ENCODE results near the gene F3.

F3 gene

DNA sequence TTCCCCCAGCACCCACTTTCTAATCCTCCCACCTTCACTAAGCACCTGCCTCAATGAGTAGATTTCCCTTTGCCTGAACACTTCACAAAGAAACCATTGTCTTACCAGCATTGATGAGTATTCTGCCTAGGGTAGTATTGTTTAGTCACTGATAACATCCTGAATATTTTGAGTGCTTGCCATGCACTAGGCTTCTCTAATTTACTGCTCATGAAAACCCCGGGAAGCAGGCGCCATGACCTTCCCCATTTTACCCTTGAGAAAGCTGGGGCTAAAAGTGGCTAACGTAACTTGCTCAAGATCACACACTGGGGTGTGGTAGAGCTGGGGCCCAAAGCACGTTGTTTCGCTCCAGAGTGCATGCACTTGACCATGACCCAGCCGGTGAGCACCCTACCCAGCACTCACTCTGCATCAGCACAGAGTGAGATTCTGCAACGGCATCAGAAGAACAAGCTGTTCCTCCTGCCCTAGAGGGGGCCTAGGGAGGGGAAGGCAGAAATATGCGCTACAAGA lies 10.6 kb upstream of the F3 start:
- peak; percentile 53 for DNase-seq

DNA sequence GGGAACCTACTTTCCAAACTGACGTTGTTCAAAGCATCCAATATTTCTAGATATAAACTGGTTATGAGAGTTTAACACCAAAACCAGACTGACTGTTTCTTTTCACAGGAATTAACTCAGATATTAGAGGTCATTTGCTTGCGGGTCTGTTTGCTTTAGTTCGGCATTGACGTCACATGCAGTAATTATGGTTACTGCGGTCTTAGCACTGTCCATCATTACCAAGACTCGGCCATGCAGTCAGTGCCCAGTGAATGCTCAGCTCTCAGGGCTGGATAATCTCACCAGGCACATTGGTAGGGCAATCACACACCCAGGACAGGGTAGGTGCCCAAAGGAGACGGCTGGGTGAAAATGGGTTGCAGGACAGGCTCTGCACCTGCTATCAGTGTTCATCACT lies 9.9 kb upstream of the F3 start:
- no peak for DNase-seq

DNA sequence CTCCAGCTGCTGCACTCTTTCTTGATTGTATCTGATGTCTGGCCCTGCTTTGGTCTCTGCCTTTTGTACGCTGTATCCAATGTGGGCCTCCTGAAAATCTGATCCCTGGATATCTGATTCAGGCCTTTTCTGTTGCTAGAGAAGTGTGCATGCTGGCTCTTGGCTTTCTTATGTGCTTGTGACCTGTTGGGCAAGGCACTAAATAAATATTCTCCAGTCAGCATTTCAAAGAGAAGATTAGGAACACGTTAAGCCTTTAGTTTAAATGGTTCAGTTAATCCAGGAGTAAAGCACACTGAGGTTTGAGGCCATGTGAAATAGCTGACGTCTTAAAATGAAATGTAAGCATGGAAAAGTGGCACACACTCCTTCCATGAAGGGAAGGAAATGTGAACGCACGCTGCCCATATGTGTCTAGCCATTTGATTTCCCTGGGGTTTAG lies 9.3 kb upstream of the F3 start:
- DNase-seq = no peak

GRCh38 chr1:94550396-94550795 lies 8.8 kb upstream of the F3 start:
- DNase-seq = no peak

GRCh38 chr1:94549706-94550105 lies 8.1 kb upstream of the F3 start:
- no peak for DNase-seq

- DNase-seq = no peak
Measured at GRCh38 chr1:94544706-94545490, 3.3 kb upstream of the F3 start.

DNA sequence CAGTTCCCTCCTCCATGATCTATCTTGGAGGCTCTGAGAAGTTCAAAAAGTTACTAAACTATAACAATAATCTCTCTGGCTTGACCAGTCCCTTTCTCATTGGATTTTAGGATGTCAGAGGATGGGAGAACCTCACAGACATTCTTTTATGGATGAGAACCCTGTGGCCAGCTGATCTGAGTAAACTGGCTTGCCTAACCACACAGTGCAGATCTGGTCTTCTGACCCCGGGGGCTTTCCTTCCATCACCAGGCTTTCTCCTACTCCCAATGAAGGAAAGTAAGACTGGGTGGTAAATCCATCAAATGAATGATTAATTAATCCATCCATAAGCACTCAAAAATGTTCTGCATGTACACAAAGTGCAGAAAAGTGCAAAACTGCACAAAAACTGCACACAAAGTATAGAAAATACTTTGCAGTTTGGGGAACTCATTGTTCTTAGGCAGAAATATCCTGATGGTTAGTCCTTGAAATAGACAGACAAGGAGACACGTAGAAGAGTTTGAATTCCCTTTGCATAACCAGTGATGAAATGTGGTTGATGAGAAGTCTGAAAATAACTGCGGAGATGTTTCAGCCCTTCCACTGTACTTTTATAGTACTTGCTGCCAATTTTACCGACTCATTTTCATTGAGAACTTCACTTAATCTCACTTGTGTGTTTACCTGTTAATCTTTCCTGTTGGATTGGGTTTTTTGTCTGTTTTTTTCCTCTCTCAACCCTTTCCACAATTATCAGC lies 2.5 kb upstream of the F3 start:
- no peak for DNase-seq

DNA sequence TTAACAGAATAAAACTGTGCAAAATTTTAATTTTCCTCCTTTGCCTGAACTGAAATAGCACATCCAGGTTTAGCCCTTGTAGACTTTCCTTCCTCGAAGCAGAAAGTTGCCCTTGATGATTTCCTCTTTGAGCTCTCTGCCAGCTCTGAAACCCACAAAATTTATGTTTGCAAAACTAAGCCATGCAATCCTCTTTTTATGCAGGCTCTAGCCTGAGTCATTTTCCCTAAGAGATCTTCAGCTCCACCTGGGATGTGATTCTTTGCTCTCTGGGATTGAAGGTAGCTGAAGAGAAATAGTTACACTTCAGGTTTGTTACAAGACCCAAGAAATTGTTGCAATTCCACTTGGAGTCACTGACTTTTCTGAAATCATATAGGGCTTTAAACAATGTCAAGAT lies 1.4 kb upstream of the F3 start:
- DNase-seq = no peak

DNA sequence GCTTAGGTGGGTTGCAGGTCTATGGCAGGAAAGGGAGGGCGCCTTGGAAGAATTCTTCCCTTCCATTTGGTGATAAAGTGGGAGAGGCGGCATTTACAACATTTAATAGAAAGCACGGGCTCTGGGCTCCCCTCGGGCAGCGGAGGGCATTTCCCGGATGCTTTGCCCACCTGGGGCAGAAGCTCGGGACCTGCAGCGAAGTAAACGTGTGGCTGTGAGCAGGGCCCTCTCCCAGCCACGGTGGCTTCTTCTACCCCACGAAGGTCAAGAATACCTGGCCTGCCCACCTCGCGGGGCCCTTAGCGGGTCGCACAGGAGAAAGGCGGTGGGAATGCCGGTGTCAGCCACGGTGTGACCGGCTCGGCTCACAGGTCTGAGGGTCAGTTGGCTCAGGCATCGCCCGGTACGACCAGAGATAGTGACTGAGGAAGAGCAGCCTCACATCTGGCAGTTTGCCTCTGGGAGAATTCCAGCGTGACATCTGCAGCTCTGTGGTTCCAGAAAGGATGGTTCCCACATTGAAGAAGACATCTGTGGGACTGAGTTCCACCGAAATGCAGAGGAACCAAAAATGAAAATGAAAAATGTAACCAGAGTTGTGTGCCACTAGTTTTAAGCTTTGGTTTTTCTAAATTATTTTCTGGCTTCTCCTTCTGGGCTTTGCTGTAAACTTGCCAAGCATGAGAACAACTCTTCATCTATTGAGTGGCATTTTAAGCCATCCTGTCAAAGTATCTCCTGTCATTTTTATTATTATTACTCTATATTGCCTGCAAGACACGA lies 720 bp upstream of the F3 start:
- no peak for DNase-seq

DNA sequence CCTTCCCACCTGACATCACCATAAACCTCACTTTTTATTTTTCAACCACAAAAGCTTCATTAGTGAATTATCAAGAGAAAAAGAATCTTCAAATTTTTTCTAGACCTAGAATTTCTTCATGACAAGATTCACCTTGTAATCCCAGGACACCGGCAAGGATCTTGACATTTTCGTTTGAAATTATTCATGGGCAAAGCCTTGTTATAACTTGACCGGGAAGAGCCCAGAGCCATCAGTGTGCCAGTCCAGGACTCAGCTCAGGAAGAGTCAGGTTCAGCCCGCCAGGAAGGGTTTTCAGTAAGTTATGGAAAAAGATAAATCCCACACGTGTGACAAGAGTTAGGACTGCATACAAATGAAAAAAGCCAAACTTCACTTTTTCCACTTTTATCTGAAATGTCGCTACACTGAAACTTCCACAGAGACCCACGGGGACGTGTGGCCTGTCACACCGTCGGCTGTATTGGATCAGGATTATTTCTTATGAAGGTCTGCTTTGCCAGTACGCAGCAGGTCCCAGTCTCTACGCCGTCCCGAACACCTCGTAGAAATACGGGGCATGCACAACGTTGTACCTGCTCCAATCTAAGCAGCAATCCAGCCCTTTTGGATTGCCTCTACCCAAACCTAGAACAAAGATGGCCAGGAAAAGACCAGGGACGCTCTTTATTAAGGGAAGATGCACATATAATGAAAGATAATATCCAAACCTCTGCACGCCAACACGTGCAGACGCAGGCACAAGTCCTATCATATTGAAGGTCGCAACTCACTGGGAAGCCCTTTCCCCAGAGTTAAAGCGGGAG lies 916 bp downstream of the F3 start:
- peak; percentile 72 for DNase-seq

- DNase-seq = no peak
Measured at GRCh38 chr1:94539496-94539895, 2.1 kb downstream of the F3 start.

DNA sequence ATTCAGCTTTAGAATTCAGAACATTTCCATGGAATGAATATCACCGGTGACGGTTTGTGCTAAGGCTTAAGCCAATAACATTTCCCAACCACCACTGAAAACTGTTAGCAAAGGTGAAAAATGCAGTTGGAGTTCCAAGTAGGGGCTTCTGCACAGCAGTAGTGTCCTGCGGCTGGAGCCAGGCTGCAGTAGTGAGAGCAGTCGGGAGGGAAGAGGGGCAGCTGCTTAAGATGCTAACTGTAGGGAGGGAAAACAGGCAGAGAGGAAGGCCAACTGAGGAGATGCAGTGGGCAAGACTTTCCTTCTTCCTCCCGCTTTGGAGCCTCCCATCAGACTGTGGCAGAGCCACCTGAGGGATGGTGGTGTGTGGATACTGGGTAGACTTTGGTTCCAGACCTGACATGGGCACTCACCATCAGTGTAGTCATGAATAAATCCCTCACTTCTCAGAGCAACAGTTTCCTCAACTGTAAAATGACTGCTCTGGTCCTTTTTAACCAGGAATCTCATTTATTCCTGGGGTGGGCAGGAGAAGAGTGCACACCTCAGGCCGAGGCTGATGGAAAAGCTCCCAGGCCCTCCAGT lies 3.2 kb downstream of the F3 start:
- DNase-seq = no peak

DNA sequence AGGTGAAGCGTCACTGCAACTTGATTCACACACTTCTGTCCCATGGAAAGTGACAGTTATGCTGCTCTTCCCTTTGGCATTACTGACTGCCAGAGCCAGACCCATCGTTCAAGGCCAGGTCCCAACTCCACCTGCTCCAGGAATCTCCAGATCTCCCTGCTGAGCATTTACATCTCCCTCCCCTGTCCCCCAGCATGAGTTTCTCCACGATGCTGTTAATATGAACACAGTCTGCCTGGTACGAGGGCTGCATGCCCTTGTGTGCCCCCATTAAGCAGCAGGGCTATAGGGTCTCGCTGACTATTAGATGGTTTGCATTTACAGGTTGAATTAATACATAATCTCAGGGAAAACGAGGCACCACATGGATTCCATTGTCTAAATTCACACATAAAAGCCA lies 4.3 kb downstream of the F3 start:
- no peak for DNase-seq

DNA sequence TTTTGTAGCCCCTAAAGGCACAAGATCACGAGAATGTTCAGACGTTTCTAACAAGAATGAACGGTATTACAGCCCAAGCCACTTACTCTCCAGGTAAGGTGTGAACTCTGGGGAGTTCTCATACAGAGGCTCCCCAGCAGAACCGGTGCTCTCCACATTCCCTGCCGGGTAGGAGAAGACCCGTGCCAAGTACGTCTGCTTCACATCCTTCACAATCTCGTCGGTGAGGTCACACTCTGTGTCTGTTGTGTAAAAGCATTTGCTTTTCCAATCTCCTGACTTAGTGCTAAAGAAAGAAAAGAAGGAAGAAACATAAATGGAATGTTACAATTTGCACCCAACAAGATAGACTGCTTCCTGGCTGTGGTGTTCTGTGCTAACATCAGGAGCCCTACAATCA lies 5.7 kb downstream of the F3 start:
- DNase-seq = no peak

- no peak for DNase-seq
Measured at GRCh38 chr1:94535095-94535494, 6.5 kb downstream of the F3 start.

DNA sequence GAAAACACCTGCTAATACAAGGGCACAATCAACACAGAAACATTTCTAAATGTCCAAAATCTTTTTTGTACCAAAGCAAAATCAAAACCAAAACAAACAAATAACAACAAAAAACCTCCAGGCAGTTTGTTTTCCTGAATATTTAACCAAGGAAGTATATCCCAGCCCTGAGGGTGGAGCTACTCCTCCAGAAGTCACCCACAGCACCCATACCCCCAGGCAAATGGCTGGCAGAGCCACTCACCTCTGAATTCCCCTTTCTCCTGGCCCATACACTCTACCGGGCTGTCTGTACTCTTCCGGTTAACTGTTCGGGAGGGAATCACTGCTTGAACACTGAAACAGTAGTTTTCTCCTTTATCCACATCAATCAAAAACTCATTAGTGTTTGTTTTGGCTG lies 9.5 kb downstream of the F3 start:
- DNase-seq = no peak

DNA sequence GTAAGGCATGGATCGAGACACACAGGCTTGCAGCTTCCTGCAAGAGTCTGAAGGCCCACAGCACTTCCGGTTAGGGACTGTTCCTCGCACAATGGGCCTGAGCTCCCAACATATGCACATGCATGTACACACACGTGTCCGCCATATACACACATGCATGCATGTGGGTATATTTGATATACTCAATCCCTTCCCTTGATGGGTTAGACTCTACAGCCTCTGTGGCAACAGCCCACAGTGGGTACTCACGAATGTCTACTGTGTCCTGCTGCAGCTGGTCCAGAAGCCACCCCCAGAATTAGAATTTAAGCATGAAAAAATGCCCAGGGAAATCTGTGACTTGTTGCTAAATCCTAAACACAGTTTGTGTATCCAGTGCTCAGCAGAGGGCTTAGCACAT lies 9.9 kb downstream of the F3 start:
- DNase-seq = no peak

GRCh38 chr1:94530373-94530878 lies 11.1 kb downstream of the F3 start:
- no peak for DNase-seq

GRCh38 chr1:94529416-94529815 lies 12.1 kb downstream of the F3 start:
- DNase-seq = no peak

- no peak for DNase-seq
Measured at GRCh38 chr1:94528826-94529225, 12.7 kb downstream of the F3 start.

GRCh38 chr1:94528299-94528698 lies 13.3 kb downstream of the F3 start:
- DNase-seq = no peak

DNA sequence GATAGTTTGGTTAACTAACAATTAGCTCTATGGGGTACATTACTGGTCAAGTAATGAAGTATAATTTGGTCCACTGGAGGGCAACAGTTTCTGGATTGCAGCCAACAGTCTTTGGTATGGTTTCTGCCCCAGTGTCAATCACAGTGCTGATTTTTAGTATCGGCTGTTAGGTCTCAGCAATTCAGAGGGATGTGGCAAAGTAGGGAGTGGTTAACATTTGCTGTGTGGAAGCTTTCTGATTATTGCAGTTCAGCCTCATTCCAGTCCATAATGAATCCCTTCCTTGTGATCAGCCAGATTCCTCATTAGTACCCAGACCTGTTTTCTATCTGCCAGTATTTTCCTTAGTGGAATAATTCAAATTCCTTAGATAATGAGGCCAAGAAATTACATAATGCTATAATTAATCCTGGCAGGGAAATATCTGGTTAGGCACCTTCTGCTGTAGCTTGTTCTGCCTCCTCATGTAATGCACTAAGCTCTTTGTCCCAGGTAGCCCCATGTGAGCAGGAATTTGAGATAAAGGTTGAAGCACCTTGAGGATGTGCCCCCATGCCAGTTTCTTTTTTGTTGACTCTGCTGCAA lies 14.0 kb downstream of the F3 start:
- DNase-seq = no peak
